CD8-positive, alpha-beta memory T cell (primary cell): ENCODE measurements around the gene DYNC2H1. TPM values are rescaled to one million over a fixed set of nuclear protein-coding genes. Genes with fewer than 3 reads are reported as not detected.

Experiments
- CTCF ChIA-PET: fragments of 350-600 bp; sonication (Branson Sonifier 250); formaldehyde crosslinking; loops from one replicate; lab custom pipeline; 2021; ENCODE audit warnings: antibody characterized with exemption; lab: Charles Lee
- POLR2A ChIA-PET: fragments of 350-600 bp; sonication (Branson Sonifier 250); formaldehyde crosslinking; loops from one replicate; lab custom pipeline; 2021; ENCODE audit warnings: antibody characterized with exemption; lab: Charles Lee
- DNase-seq, 5 donors: peaks; one replicate each; pipeline versions ENCODE4 v3.0.0 to v3.0.0-alpha.2; 2020 to 2022; ENCODE audit warnings: mixed read lengths in 1 of 5
- H3K27ac ChIP-seq: one replicate; pipeline ENCODE4 v1.7.0; 2013; ENCODE audit warnings: low read depth, mild to moderate bottlenecking, low read length, moderate library complexity
- H3K27me3 ChIP-seq: 2 replicates; pipeline ENCODE4 v1.7.0; 2013; ENCODE audit warnings: low read length, mild to moderate bottlenecking; ENCODE audit not compliant: insufficient read depth, poor library complexity, severe bottlenecking
- H3K36me3 ChIP-seq: 2 replicates; pipeline ENCODE4 v1.7.0; 2013; ENCODE audit warnings: mild to moderate bottlenecking, low read length, moderate library complexity; ENCODE audit not compliant: insufficient read depth
- H3K4me1 ChIP-seq: 2 replicates; pipeline ENCODE4 v1.7.0; 2013; ENCODE audit warnings: mild to moderate bottlenecking, low read length, moderate library complexity; ENCODE audit not compliant: insufficient read depth
- H3K4me3 ChIP-seq: 2 replicates; pipeline ENCODE4 v1.7.0; 2013; ENCODE audit warnings: mild to moderate bottlenecking, low read length
- H3K9me3 ChIP-seq: 2 replicates; pipeline ENCODE4 v1.7.0; 2013; ENCODE audit warnings: mild to moderate bottlenecking, low read length
- H3K27ac Mint-ChIP-seq, 8 donors: one replicate each; pipeline ENCODE4 v1.8.0; 2020 to 2021; ENCODE audit warnings: mixed read lengths in 8 of 8, mild to moderate bottlenecking in 6 of 8, inconsistent platforms in 3 of 8, moderate library complexity in 3 of 8
- H3K27me3 Mint-ChIP-seq, 2 donors: one replicate each; pipeline ENCODE4 v1.8.0; 2020 to 2021; ENCODE audit warnings: mixed read lengths in 2 of 2, mild to moderate bottlenecking in 1 of 2, moderate library complexity in 1 of 2
- H3K36me3 Mint-ChIP-seq, 3 donors: one replicate each; pipeline ENCODE4 v1.8.0; 2020 to 2021; ENCODE audit warnings: mixed read lengths in 3 of 3, inconsistent platforms in 1 of 3, mild to moderate bottlenecking in 1 of 3
- H3K4me1 Mint-ChIP-seq, 3 donors: one replicate each; pipeline ENCODE4 v1.8.0; 2020 to 2021; ENCODE audit warnings: mixed read lengths in 3 of 3, inconsistent platforms in 1 of 3, mild to moderate bottlenecking in 1 of 3
- H3K4me3 Mint-ChIP-seq, 7 donors: one replicate each; pipeline ENCODE4 v1.8.0; 2020 to 2021; ENCODE audit warnings: mixed read lengths in 7 of 7, mild to moderate bottlenecking in 6 of 7, moderate library complexity in 4 of 7, inconsistent platforms in 2 of 7
- H3K9me3 Mint-ChIP-seq, 5 donors: one replicate each; pipeline ENCODE4 v1.8.0; 2020 to 2022; ENCODE audit warnings: mixed read lengths in 5 of 5, mild to moderate bottlenecking in 3 of 5, moderate library complexity in 2 of 5, inconsistent platforms in 1 of 5
- polyA plus RNA-seq: library from polyadenylated mRNA; unstranded; fragments of 300-500 nt; fragmentation: Illumina TruSeq; gene quantifications from one replicate; pipeline ENCODE4 v1.2.3, GENCODE V29; 2021
- total RNA-seq, 2 experiments: library from RNA; stranded (reverse); gene quantifications; one replicate each; pipeline ENCODE4 v1.2.3, GENCODE V29; 2021

DYNC2H1 gene
- total and polyA plus RNA-seq, 3 experiments from 2014 or later: 1.1 to 2.9 (median 2.4) TPM

- H3K4me1 Mint-ChIP-seq: no peaks in the 10 kb centered on the region
- POLR2A ChIA-PET: no interaction called here
- CTCF ChIA-PET: no interaction called here
- DNase-seq: no peak
- Histone ChIP-seq H3K27me3 (no peaks in the 10 kb centered on the region), H3K27ac (no peak overlapping the region), H3K4me3 (no peak overlapping the region), H3K4me1 (no peaks in the 10 kb centered on the region), H3K36me3 (no peaks in the 10 kb centered on the region), H3K9me3 (no peaks in the 10 kb centered on the region)
- H3K36me3 Mint-ChIP-seq: peaks cover 4 to 6% (median 5%) of the 10 kb centered on the region in 3 donors
- no peaks in the 10 kb centered on the region for H3K9me3 Mint-ChIP-seq
- no peak overlapping the region for H3K4me3 Mint-ChIP-seq
- H3K27ac Mint-ChIP-seq: no peak overlapping the region
- no peaks in the 10 kb centered on the region for H3K27me3 Mint-ChIP-seq
Measured at GRCh38 chr11:103147627-103148026, 38.4 kb downstream of the DYNC2H1 start.

- H3K36me3 Mint-ChIP-seq: peaks cover 6 to 15% (median 9%) of the 10 kb centered on the region in 3 donors
- H3K27me3 ChIP-seq: no peaks in the 10 kb centered on the region
- POLR2A ChIA-PET: no interaction called here
Measured at GRCh38 chr11:103157542-103157941, 48.3 kb downstream of the DYNC2H1 start.

GRCh38 chr11:103164093-103164796 lies 55.0 kb downstream of the DYNC2H1 start:
- POLR2A ChIA-PET: no interaction called here
- no peak for DNase-seq
- no peaks in the 10 kb centered on the region for H3K9me3 ChIP-seq
- CTCF ChIA-PET: no interaction called here
- Mint-ChIP-seq H3K4me1 (no peaks in the 10 kb centered on the region), H3K27ac (no peak overlapping the region), H3K36me3 (peaks cover 4 to 28% (median 5%) of the 10 kb centered on the region in 3 donors), H3K27me3 (no peaks in the 10 kb centered on the region), H3K4me3 (no peak overlapping the region), H3K9me3 (no peaks in the 10 kb centered on the region)
- no peaks in the 10 kb centered on the region for H3K36me3 ChIP-seq
- H3K27ac ChIP-seq: no peak overlapping the region
- no peaks in the 10 kb centered on the region for H3K4me1 ChIP-seq
- no peak overlapping the region for H3K4me3 ChIP-seq
- H3K27me3 ChIP-seq: no peaks in the 10 kb centered on the region

More at GRCh38 chr11:103157542-103157941, 48.3 kb downstream of the DYNC2H1 start:
- Mint-ChIP-seq H3K9me3 (no peaks in the 10 kb centered on the region), H3K4me1 (no peaks in the 10 kb centered on the region), H3K4me3 (no peak overlapping the region), H3K27me3 (no peaks in the 10 kb centered on the region), H3K27ac (no peak overlapping the region)
- H3K4me3 ChIP-seq: no peak overlapping the region
- no peaks in the 10 kb centered on the region for H3K4me1 ChIP-seq
- no peaks in the 10 kb centered on the region for H3K9me3 ChIP-seq
- no peak overlapping the region for H3K27ac ChIP-seq
- no peaks in the 10 kb centered on the region for H3K36me3 ChIP-seq
- no peak for DNase-seq
- CTCF ChIA-PET: no interaction called here

- Histone ChIP-seq H3K27ac (no peak overlapping the region), H3K4me1 (no peaks in the 10 kb centered on the region), H3K9me3 (no peaks in the 10 kb centered on the region), H3K4me3 (no peak overlapping the region), H3K27me3 (no peaks in the 10 kb centered on the region), H3K36me3 (no peaks in the 10 kb centered on the region)
- Mint-ChIP-seq H3K27me3 (no peaks in the 10 kb centered on the region), H3K4me3 (no peak overlapping the region), H3K4me1 (no peaks in the 10 kb centered on the region), H3K9me3 (no peaks in the 10 kb centered on the region), H3K27ac (no peak overlapping the region), H3K36me3 (peaks cover 3 to 23% (median 12%) of the 10 kb centered on the region in 3 donors)
- DNase-seq: no peak
- CTCF ChIA-PET: no interaction called here
- POLR2A ChIA-PET: no interaction called here
Measured at GRCh38 chr11:103167166-103167565, 57.9 kb downstream of the DYNC2H1 start.

GRCh38 chr11:103170865-103171264 lies 61.6 kb downstream of the DYNC2H1 start:
- Histone ChIP-seq H3K9me3 (no peaks in the 10 kb centered on the region), H3K4me3 (no peak overlapping the region), H3K27ac (no peak overlapping the region), H3K27me3 (no peaks in the 10 kb centered on the region), H3K4me1 (no peaks in the 10 kb centered on the region), H3K36me3 (no peaks in the 10 kb centered on the region)
- DNase-seq: no peak
- Mint-ChIP-seq H3K4me1 (no peaks in the 10 kb centered on the region), H3K36me3 (peaks cover 0 to 12% (median 8%) of the 10 kb centered on the region in 3 donors), H3K9me3 (no peaks in the 10 kb centered on the region), H3K27ac (no peak overlapping the region), H3K4me3 (no peak overlapping the region), H3K27me3 (no peaks in the 10 kb centered on the region)
- ChIA-PET POLR2A (no interaction called here), CTCF (no interaction called here)

- Mint-ChIP-seq H3K27ac (no peak overlapping the region), H3K4me3 (no peak overlapping the region), H3K4me1 (no peaks in the 10 kb centered on the region), H3K36me3 (peaks cover 4 to 6% (median 5%) of the 10 kb centered on the region in 3 donors), H3K27me3 (no peaks in the 10 kb centered on the region), H3K9me3 (no peaks in the 10 kb centered on the region)
- H3K36me3 ChIP-seq: no peaks in the 10 kb centered on the region
- DNase-seq: no peak
- no peaks in the 10 kb centered on the region for H3K27me3 ChIP-seq
- H3K9me3 ChIP-seq: no peaks in the 10 kb centered on the region
- no peak overlapping the region for H3K27ac ChIP-seq
- POLR2A ChIA-PET: no interaction called here
- CTCF ChIA-PET: no interaction called here
- no peaks in the 10 kb centered on the region for H3K4me1 ChIP-seq
- no peak overlapping the region for H3K4me3 ChIP-seq
Measured at GRCh38 chr11:103175461-103176129, 66.4 kb downstream of the DYNC2H1 start.

- H3K4me3 Mint-ChIP-seq: no peak overlapping the region
- H3K4me3 ChIP-seq: no peak overlapping the region
- no peaks in the 10 kb centered on the region for H3K27me3 Mint-ChIP-seq
- H3K27ac ChIP-seq: no peak overlapping the region
- no peaks in the 10 kb centered on the region for H3K9me3 Mint-ChIP-seq
- H3K27ac Mint-ChIP-seq: peak overlapping the region in 4 of 8 donors; percentile 0 to 13 (median 10)
- no peaks in the 10 kb centered on the region for H3K4me1 ChIP-seq
- ChIA-PET POLR2A (no interaction called here), CTCF (interaction anchor here (1.0 kb wide), 1 partner anchor 75 kb away, joined by 3 read pairs; the partner anchor contains the start of gene DYNC2H1)
- no peaks in the 10 kb centered on the region for H3K36me3 ChIP-seq
- no peaks in the 10 kb centered on the region for H3K9me3 ChIP-seq
- peaks cover 0 to 6% (median 0%) of the 10 kb centered on the region in 3 donors for H3K36me3 Mint-ChIP-seq
- H3K4me1 Mint-ChIP-seq: peaks cover 11 to 18% (median 14%) of the 10 kb centered on the region in 3 donors
- H3K27me3 ChIP-seq: no peaks in the 10 kb centered on the region
- no peak for DNase-seq
Measured at GRCh38 chr11:103183981-103184611, 74.9 kb downstream of the DYNC2H1 start.

GRCh38 chr11:103202048-103202651 lies 92.9 kb downstream of the DYNC2H1 start:
- H3K4me3 ChIP-seq: no peak overlapping the region
- no peak overlapping the region for H3K27ac ChIP-seq
- Mint-ChIP-seq H3K4me3 (no peak overlapping the region), H3K9me3 (no peaks in the 10 kb centered on the region), H3K27ac (no peak overlapping the region), H3K27me3 (no peaks in the 10 kb centered on the region), H3K36me3 (peaks cover 0 to 13% (median 2%) of the 10 kb centered on the region in 3 donors), H3K4me1 (no peaks in the 10 kb centered on the region)
- H3K4me1 ChIP-seq: no peaks in the 10 kb centered on the region
- no peaks in the 10 kb centered on the region for H3K36me3 ChIP-seq
- H3K27me3 ChIP-seq: no peaks in the 10 kb centered on the region
- DNase-seq: no peak
- ChIA-PET POLR2A (no interaction called here), CTCF (no interaction called here)
- no peaks in the 10 kb centered on the region for H3K9me3 ChIP-seq
